GM12891 (cell line): Measurements from ENCODE around the gene RFC5. TPM values are rescaled to one million over a fixed set of nuclear protein-coding genes. Genes with fewer than 3 reads are reported as not detected.

Source experiments
- DNase-seq: peaks from one replicate; pipeline ENCODE4 v3.0.0; 2011; ENCODE audit warnings: low spot score; ENCODE audit not compliant: insufficient read length
- FAIRE-seq: peaks from 2 replicates; lab custom pipeline; 2011; peaks lifted over from hg19 to GRCh38; lab: Jason Lieb, UNC
- PAX5 ChIP-seq: IDR thresholded peaks from 2 replicates; pipeline ENCODE4 v1.6.1; 2011; ENCODE audit warnings: low read length, moderate library complexity, mild to moderate bottlenecking; ENCODE audit not compliant: insufficient read depth, severe bottlenecking
- POLR2A ChIP-seq: IDR thresholded peaks from 2 replicates; pipeline ENCODE4 v1.6.1; 2011; ENCODE audit warnings: low read depth, low read length, control low read depth
- POLR2AphosphoS5 ChIP-seq: IDR thresholded peaks from 2 replicates; pipeline ENCODE4 v1.6.1; 2011; ENCODE audit warnings: low read depth, low read length, control low read depth
- POU2F2 ChIP-seq: IDR thresholded peaks from 2 replicates; pipeline ENCODE4 v1.6.1; 2011; ENCODE audit warnings: low read depth, mild to moderate bottlenecking, control low read depth, low read length, moderate library complexity
- SPI1 ChIP-seq: IDR thresholded peaks from 2 replicates; pipeline ENCODE4 v1.6.1; 2011; ENCODE audit warnings: low read depth, low read length, control low read depth
- TAF1 ChIP-seq: IDR thresholded peaks from 2 replicates; pipeline ENCODE4 v1.6.1; 2011; ENCODE audit warnings: low read depth, low read length, control low read depth
- polyA plus RNA-seq: library from polyadenylated mRNA; unstranded; fragments of >200 nt; gene quantifications from one replicate; pipeline ENCODE4 v1.2.1, GENCODE V29; 2012; ENCODE audit warnings: low read depth, missing spikeins, inconsistent platforms; ENCODE audit not compliant: missing spikeins

RFC5 gene, protein sequence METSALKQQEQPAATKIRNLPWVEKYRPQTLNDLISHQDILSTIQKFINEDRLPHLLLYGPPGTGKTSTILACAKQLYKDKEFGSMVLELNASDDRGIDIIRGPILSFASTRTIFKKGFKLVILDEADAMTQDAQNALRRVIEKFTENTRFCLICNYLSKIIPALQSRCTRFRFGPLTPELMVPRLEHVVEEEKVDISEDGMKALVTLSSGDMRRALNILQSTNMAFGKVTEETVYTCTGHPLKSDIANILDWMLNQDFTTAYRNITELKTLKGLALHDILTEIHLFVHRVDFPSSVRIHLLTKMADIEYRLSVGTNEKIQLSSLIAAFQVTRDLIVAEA
- polyA plus RNA-seq: 28.6 TPM

DNA sequence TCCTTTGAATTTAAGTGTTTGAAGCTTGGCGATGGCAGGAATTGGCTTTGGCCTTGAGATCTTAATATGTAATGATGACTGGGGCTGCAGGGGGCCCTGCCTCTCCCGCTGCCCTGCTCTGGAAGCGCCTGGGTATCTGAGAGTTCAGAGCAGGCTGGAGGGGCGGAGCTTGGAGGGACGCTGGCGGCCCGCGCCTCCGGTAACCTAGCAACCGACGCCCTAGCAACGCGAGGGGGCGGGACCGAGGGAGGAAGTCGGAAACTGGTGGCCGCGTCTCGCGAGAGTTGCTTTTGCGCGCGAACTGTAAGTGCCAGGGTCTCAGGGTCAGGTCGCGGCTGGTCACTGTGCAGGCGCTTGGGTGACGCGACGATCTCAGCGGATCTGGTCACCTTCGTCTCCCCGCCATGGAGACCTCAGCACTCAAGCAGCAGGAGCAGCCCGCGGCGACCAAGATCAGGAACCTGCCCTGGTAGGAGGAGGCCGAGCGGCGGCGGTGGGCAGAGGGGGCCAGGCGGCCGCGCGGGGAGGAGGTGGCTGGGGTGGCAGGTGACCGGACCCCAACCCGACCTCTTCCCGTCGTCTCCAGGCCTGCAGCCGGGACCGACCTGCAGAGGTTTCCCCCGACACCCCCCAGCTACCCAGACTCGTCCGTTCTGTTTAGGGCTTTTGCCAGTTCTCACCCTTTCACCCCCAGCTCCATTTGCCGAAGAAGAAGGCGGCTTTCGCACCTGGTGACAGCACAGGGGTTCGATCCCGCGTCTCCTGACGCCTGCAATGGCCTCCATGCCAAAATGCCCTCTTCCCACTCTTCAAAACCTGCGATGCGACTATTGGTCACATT, at the start of gene RFC5:
RFC5 (plus strand) TSS at position 280 of the 841 bp plus-strand sequence; CDS start at position 405, 125 bp downstream.
- TF ChIP-seq PAX5 (no peak), POLR2A (peak; percentile 78), SPI1 (peak; percentile 90), POLR2AphosphoS5 (peak; percentile 83), POU2F2 (no peak), TAF1 (peak; percentile 66)
- FAIRE-seq (peak; percentile 97), DNase-seq (peak; percentile 95)

DNA sequence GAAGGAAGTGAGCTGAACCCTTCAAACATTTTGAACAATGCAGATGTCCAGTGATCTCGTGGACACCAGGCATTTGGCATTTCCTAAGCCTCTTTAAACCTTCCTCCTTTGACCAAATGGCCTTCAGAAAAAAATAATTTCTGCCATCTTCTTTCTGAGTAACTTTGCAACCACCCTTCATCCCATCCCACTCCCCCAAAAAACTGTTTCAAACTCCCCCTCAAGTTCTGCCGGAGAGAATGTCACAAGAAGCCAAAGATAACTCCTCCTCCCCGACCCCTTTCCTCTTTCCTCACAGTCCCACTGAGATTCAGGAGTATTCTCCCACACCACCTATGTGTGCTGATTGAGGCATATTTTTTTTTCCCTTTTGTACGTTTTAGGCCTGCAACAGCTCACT, 49.5 kb upstream of the RFC5 start:
- FAIRE-seq (no peak), DNase-seq (no peak)

DNA sequence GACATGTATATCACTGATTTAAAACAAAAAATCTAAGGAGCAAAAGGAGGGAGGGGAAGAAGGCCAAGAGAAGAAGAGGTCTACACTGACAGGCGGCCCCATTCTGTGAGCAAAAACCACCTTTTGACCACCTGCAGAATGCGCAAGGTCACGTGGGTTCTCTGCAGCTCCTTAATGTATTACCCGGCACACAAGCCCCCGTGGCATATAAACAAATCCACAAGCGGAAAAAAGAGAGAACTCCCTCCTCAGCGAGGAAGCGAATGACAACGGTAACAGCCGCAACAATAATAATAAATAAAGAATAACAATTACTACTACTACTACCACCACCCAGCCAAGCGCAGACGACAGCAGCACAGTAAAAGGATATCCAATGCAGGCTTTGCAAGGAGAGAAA, 49.0 kb upstream of the RFC5 start:
- TF ChIP-seq POLR2A (no peak), TAF1 (no peak), POU2F2 (no peak), POLR2AphosphoS5 (no peak), PAX5 (no peak), SPI1 (no peak)
- DNase-seq: no peak
- FAIRE-seq: no peak

More for the DNA sequence above, 49.5 kb upstream of the RFC5 start:
- no peak for TF ChIP-seq PAX5
- no peak for TF ChIP-seq POLR2A

DNA sequence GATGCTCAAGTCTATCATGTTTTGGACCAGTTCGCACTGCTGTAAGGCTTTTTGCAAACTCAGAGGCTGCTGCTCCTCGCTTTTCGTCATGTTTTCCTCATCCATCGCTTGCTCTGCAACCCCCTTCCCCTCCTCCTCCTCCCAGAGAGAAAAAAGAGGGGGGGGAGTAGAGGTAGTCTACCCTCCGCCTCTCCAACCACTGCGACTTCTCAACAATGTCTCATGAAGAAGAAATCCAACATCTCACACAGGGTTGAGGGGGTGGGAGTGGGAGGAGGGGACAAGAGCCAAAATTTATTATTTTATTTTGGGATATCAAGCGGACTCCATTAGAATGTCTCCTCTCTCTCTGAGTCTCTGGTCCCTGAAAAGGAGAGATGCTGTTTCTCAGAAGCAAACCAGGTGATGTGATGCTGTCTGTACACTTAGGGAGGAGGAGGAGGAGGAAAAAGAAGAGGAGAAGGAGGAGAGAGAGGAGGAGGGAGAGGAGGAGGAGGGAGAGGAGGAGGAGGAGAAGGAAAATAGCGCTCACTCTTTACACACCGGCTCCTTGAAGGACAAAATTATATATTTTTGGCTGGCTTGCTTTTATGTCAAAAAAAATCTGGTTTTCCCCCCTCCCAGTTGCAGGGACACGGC, 48.2 kb upstream of the RFC5 start:
- TF ChIP-seq PAX5 (no peak), POU2F2 (no peak), POLR2AphosphoS5 (no peak), SPI1 (no peak), POLR2A (no peak), TAF1 (no peak)
- FAIRE-seq (no peak), DNase-seq (no peak)

DNA sequence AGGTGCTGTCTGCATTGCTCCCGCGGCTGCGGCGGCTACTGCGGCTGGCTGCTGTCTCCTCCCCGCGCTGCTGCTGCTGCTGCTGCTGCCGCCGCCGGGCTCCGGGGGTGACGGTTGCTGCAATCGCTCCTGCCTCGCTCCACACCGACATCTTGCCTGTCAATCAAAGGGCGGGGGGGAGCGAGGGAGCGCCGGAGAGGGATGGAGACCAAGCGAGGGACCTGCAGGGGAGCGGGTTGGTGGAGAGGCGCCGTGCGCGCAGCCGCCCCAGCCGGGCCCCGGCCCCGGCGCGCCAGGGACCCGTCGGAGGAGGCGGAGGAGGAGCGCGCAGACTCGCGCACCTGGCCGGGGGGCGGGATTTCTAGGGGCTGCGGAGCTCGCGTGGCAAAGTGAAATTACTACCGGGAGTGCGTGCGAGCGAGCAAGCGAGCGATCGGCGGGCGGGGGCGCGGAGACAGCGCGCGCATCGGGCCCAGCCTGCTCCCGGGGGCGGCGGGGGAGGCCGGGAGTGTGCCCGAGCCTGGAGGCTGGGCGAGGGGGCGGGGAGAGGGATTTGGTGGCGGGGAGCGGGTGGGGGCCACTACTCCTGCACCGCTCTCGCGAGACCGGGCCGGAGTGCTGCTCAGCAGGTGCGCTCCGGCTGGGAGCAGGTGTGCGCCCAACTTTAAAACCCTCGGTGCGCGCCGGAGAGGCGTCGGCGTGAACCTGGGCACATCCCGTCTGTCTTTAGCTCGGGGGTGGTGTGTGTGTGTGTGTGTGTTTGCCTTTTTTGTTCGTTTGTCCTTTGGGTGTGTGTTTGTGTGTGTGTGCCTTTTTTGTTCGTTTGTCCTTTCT, 47.5 kb upstream of the RFC5 start, which contains the start of gene KSR2:
KSR2 (minus strand) TSS at position 165 of the 834 bp plus-strand sequence. CDS start 735 bp downstream, outside the sequence.
- TF ChIP-seq POLR2A: no peak
- FAIRE-seq (peak; percentile 73), DNase-seq (peak; percentile 71)

DNA sequence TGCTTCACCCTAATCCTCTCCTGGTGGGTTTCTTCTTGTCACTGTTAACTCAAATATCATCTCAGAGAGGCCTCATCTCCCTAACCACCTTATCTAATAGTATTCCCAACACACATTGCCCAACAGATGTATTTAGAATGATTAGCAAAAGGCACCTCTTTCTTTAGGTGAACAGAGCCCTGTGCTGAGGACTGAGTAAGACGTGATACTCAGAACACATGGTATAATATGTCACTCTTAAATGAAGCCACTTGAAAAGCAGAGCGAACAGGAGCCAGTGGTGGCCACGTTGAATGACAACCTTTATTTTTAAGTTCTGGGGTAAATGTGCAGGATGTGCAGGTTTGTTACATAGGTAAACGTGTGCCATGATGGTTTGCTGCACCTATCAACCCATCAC, 46.2 kb upstream of the RFC5 start:
- no peak for FAIRE-seq
- TF ChIP-seq SPI1 (no peak), POU2F2 (no peak), POLR2AphosphoS5 (no peak), TAF1 (no peak), POLR2A (no peak), PAX5 (no peak)
- no peak for DNase-seq

DNA sequence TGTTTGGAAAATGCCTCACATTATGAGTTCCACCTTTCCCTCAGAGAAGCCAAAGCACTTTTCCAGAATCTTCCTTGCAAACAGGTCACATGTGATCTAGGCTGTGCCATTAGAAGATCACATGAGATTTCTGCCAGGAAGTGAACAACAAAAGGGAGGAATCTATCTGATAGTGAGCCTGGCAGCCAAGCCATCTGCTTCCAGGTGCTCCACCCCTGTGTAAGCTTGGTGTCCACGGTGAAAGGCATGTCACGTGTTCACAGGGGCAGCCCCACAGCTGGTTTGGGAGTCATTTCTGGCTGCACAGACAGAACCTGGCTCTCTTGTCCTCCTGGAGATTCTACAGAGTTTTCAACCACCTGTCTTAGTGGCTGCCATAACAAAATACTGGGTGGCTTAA, 44.2 kb upstream of the RFC5 start:
- FAIRE-seq (no peak), DNase-seq (no peak)
- TF ChIP-seq SPI1 (no peak), POLR2A (no peak), TAF1 (no peak), PAX5 (no peak), POLR2AphosphoS5 (no peak)

DNA sequence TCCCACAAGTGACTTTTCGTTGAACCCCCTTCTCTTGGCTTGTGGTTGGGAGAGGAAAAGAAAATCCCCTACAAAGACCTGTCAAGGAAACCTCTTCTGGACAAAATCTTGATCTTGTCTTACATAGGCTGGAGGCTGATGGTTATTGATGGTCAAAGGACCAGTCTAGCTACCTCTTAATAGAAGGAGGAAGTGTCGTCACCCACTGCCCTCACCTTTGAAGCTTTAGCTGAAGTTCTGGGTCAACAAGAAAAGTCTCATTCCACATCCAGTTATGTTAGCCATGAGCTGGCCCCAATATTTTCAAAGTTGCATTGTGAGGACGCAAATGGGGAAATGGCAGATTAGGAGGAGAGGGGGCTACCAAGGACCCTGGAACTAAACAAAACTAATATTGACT, 41.5 kb upstream of the RFC5 start:
- FAIRE-seq (no peak), DNase-seq (no peak)
- no peak for TF ChIP-seq SPI1
- TF ChIP-seq TAF1: no peak
- no peak for TF ChIP-seq POLR2AphosphoS5
- no peak for TF ChIP-seq POU2F2
- TF ChIP-seq POLR2A: no peak
- TF ChIP-seq PAX5: no peak

DNA sequence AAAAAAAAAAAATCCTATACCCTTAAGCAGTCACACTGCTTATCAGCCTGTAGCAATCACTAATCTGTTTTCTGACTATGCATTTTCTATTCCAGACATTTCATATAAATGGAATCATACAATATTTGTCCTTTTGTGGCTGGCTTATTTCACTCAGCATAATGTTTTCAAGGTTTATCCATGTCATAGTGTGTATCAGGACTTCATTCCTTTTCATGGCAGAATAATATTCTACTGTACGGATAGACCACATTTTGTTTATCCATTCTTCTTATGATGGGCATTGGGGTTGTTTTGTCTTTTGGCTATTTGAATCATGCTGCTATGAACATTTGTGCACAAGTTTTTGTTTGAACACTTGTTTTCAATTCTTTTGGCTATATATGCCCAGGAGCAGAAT, 39.1 kb upstream of the RFC5 start:
- TF ChIP-seq POLR2A: no peak
- no peak for TF ChIP-seq PAX5
- no peak for TF ChIP-seq POU2F2
- TF ChIP-seq SPI1: no peak
- no peak for TF ChIP-seq TAF1
- no peak for TF ChIP-seq POLR2AphosphoS5
- DNase-seq (no peak), FAIRE-seq (no peak)
